NCI-H2107 treated with DMSO at 0.1 percent for 48 hours (cell line): ENCODE data around the gene SKIL.

Source experiments
- DNase-seq: peaks from one replicate; lab custom pipeline; 2025; ENCODE audit not compliant: unreplicated experiment; lab: John Stamatoyannopoulos, UW

The SKIL gene

DNA sequence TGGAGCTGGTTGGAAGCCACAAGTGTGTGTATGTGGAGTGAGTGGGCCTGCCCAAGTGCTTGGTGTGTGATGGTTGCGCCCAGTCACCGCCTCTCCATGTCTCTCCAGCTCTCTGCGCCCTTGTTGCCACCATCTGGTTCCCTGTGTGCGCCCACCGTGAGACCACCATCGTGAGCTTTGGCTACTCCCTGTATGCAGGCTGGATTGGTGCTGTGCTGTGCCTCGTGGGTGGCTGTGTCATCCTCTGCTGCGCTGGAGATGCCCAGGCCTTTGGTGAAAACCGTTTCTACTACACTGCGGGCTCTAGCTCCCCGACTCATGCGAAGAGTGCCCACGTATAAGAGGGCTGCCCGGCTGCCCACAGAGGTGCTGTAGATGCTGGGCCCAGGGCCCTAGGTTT lies 74.9 kb downstream of the SKIL start:
- DNase-seq: no peak

DNA sequence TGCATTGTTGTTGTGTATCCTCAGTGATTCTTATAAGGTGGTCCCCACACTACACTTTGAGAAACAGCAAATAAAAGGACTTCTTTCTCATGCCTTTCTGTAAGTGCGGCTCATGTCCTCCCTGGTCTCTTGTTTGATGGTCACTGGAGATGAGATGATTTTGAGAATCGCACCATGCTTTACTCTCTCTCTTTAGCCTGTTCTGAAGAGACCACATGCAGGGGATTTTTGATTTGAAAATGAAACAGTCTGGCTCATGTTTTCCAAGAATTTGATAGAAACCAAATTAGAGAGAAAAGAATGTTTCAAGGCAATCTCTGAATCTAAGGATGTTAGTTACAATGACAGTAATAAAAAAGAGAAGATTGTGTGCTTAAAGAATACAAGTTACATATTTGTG lies 79.2 kb downstream of the SKIL start:
- DNase-seq: no peak

DNA sequence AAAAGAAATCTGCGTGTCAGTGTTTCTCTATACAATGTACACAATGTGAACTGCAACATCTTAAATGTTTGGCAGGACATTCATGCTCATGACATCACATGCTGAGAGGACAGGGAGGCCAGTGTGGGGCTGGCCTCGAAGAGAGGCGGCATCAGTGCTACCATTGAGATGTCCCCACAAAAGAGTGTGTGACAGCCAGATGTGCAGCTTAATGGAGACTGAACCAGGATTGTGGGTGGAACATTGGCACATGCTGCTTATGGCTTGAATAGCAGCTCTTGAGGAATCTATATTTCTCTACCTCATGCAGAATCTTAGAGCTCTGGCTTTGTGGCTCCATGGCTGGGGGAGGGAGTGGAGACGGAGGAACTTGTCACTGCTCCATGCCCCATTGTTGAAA lies 79.7 kb downstream of the SKIL start:
- DNase-seq: no peak

DNA sequence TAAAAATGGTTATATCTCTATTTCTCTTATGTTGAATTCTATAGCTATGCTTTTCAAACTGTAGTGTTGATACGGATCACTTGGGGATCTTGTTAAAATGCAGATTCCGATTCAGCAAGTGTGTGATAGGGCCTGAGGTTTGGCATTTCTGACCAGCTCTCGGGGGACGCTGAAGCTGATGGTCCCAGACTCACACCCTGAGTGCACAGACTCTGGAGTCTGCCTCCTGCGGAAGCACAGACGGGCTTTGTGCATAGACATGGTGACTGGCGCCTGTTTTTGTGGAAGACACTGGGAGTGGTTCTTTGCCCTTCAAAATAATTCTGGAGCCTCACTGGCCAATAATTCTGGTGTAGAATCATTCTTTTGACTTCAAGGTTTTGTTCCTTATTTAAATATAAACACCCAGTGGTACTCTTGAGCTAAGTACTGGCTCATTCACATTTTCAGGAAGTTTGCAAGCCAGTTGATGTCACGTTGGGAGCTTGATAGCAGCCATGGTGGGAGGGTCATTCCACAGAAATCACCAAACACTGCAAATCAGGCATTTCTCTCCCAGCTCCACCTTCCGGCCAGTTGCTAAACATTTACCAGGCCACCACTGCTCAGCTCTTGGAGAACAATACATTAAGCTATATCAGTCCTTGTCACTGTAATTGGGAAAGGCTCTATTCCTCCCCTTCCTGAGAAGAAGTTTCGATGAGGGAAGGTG lies 80.3 kb downstream of the SKIL start:
- DNase-seq: no peak

DNA sequence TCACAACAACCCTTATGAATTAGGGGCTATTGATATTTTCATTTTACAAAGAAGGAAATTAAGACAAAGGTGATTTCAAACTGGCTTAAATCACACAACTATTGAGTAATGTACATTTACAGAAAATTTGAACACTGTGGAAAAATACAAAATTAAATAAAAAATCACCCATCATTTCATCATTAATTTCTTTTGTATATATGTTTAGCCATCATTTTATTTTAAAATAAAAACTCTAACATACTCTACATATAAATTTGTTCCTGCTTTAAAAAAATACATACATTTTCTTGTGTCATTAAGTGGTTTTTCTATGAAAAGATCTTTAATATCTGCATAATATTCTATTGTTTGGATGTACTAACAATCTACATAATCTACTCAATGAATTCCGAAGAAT lies 81.3 kb downstream of the SKIL start:
- DNase-seq: no peak

DNA sequence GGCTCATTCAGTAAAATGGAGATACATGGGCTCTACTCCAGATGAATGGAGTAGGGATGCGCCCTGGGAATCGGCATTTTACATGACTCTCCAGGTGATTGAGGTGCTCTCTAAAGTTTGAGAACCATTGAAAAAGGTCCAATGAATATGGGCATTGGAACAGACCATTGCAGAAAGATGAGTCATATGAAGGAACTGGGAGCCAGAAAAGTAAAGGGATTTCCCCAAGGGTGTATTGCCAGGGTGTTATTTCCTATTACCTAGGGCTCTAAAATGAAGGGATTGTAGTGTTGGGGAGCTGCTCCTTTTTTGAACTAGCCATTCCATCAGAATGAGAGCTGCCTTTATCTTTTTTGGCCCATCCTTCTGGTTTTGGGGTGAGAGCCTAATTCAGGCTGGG lies 82.8 kb downstream of the SKIL start:
- no peak for DNase-seq

DNA sequence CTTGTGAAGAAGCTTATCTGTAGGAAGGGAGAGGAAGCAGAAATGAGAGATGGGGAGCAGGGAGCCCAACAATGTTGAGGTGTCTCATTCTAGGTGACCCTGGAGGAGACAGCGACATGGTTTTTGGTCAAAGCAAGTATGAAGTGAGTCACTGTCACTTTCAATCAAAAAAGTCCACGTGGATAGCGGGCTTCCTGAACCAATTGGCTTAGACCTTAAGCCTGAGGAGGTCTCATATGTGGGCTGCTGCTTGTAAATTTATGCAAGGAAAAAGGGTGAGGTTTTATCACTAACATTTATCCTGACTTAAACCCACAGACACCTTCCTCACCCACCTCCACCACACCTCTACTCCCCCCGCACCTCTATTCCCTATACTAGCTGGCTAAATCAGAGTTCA lies 83.9 kb downstream of the SKIL start:
- no peak for DNase-seq

DNA sequence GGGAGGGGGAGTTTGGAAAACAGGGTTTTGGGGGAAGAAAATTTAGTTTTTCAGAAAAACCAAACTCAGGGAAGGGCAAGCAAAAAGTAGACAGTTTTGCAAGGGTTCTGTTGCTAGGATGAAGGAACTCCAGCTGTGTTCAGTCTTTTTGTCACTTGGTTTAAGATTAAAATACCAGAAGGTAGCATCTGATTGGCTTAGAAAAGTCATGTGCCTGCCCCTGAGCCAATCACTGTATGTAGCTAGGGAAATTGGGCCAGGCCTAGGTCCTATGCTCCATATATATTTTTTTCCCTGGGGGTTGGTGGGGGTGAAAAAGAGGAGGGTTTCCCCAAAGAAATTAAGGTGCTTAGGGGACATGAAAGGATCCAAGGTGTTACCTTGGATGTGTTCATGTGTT lies 85.4 kb downstream of the SKIL start:
- no peak for DNase-seq

DNA sequence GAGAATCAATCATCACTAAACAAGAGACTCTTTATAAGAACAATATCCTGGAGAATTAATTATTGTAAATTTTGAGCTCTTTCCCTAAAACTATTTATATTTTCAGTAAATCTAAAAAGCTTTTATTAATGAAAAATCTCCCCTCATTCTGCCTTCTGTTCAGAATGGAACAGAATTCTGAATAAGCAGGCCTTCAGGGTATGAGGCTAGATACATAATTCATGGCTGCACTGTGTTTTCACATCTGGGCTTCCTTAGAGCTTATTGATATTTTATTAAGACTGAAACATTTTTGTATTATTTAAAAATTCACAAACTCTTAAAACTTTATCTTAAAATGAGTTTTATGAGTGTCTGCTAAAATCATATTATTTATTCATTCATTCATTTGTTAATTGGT lies 85.9 kb downstream of the SKIL start:
- DNase-seq: no peak
